Gastroesophageal sphincter (tissue), 3 donors: ENCODE measurements around the gene RNF208.

ENCODE experiments used
- POLR2A ChIP-seq, 2 donors: fragments of 450-650 bp; IDR thresholded peaks; one replicate each; pipeline ENCODE4 v1.6.1; 2017; ENCODE audit warnings: antibody characterized with exemption in 2 of 2, mild to moderate bottlenecking in 2 of 2, moderate library complexity in 1 of 2
- TF ChIP-seq, protein P1 (sequence below), 4 experiments: fragments of 200-600 bp in 2 of 4; fragments of 450-650 bp in 2 of 4; sonication (generic) in 1 of 4; IDR thresholded peaks; one replicate each; pipeline ENCODE4 v1.5.1; 2017 to 2019; ENCODE audit warnings: antibody characterized with exemption in 4 of 4, mild to moderate bottlenecking in 2 of 4, moderate library complexity in 2 of 4

DNA sequence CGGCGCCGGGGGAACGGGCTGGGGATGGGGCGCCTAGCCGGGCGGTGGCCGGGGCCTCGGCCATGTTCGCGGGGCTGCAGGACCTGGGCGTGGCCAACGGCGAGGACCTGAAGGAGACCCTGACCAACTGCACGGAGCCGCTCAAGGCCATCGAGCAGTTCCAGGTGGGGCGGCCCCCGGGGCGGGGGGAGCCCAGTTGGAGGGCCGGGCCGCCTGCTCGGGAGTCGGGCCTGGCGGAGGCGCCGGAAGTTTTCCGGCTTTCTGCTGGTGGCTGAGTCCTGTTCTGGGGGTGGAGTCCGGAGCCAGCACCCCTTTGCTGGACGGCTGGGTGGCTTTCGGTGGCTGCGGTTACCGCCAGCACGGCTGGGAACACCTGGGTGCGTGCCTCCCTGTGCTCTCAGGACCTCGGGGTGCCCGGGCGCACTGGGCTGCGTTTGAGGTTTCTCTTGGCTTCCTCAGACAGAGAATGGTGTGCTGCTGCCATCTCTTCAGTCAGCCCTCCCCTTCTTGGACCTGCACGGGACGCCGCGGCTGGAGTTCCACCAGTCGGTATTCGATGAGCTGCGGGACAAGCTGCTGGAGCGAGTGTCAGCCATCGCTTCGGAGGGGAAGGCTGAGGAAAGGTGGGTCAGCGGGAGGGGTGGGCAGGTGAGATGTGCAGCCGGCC is 33.5 kb upstream of the RNF208 start:
- TF ChIP-seq POLR2A (IDR thresholded peaks at IDR 0.05), result no peak
- TF ChIP-seq, protein P1, sequence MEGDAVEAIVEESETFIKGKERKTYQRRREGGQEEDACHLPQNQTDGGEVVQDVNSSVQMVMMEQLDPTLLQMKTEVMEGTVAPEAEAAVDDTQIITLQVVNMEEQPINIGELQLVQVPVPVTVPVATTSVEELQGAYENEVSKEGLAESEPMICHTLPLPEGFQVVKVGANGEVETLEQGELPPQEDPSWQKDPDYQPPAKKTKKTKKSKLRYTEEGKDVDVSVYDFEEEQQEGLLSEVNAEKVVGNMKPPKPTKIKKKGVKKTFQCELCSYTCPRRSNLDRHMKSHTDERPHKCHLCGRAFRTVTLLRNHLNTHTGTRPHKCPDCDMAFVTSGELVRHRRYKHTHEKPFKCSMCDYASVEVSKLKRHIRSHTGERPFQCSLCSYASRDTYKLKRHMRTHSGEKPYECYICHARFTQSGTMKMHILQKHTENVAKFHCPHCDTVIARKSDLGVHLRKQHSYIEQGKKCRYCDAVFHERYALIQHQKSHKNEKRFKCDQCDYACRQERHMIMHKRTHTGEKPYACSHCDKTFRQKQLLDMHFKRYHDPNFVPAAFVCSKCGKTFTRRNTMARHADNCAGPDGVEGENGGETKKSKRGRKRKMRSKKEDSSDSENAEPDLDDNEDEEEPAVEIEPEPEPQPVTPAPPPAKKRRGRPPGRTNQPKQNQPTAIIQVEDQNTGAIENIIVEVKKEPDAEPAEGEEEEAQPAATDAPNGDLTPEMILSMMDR (IDR thresholded peaks at IDR 0.05), result no peak
